ENCODE results near the gene LAMA5.

LAMA5 gene

GRCh38 chr20:62282103-62282502 lies 85.0 kb downstream of the LAMA5 start:
- no peak for DNase-seq

- no peak for DNase-seq
Measured at GRCh38 chr20:62281161-62281933, 85.8 kb downstream of the LAMA5 start.

- DNase-seq: no peak
Measured at GRCh38 chr20:62280303-62280702, 86.8 kb downstream of the LAMA5 start.

- no peak for DNase-seq
Measured at GRCh38 chr20:62277253-62277652, 89.9 kb downstream of the LAMA5 start.

- DNase-seq: no peak
Measured at GRCh38 chr20:62276439-62276838, 90.7 kb downstream of the LAMA5 start.

- DNase-seq: no peak
Measured at GRCh38 chr20:62275219-62275618, 91.9 kb downstream of the LAMA5 start.

- no peak for DNase-seq
Measured at GRCh38 chr20:62274332-62274950, 92.7 kb downstream of the LAMA5 start.

GRCh38 chr20:62273416-62273815 lies 93.7 kb downstream of the LAMA5 start:
- DNase-seq: no peak

GRCh38 chr20:62272200-62272599 lies 94.9 kb downstream of the LAMA5 start:
- no peak for DNase-seq

GRCh38 chr20:62269871-62270270 lies 97.2 kb downstream of the LAMA5 start:
- DNase-seq: no peak

GRCh38 chr20:62269378-62269777 lies 97.7 kb downstream of the LAMA5 start:
- DNase-seq: no peak

- no peak for DNase-seq
Measured at GRCh38 chr20:62268228-62268900, 98.7 kb downstream of the LAMA5 start.

GRCh38 chr20:62267543-62267942 lies 99.6 kb downstream of the LAMA5 start:
- no peak for DNase-seq

GRCh38 chr20:62266851-62267250 lies 100.3 kb downstream of the LAMA5 start:
- no peak for DNase-seq

GRCh38 chr20:62266340-62266739 lies 100.8 kb downstream of the LAMA5 start:
- no peak for DNase-seq

- no peak for DNase-seq
Measured at GRCh38 chr20:62265365-62265764, 101.7 kb downstream of the LAMA5 start.

- DNase-seq: no peak
Measured at GRCh38 chr20:62263396-62263795, 103.7 kb downstream of the LAMA5 start.

- DNase-seq: no peak
Measured at GRCh38 chr20:62262064-62262463, 105.0 kb downstream of the LAMA5 start.

GRCh38 chr20:62259294-62259565 lies 107.9 kb downstream of the LAMA5 start:
- no peak for DNase-seq

Measured in SIG-M5 (cell line).